Measurements from ENCODE around the gene CRACR2A. TPM values are rescaled to one million over a fixed set of nuclear protein-coding genes. Genes with fewer than 3 reads are reported as not detected.

CRACR2A gene
- total RNA-seq, 1 experiment from 2014 or later: not detected

DNA sequence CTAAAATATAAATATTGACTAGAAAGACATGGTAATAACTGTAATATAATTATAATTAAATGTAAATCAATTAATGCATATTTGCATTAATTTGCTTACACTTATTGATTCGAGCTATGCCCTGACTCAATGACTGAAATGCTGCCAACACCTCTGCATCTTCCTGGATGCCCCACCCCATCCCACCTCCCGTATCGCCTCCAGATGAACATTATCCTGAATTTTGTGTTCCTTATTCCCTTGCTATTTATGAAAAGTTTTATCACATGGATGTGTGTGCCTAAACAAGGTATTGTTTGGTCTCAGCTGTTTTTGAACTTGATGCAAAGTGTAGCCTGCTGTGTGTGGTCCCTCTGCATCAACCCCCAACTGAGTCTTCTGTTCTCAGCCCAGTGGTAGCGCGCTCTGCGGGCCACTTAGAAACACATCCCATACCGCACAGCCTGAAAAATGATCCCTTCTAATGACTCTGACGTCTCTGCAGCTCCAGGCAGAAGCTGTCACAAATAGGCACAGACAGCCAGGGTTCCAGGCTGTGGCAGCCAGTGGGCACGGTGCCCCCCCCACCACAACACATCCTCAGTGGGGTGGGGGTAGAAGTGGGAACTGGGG is 165.4 kb downstream of the CRACR2A start:
- Mint-ChIP-seq H3K36me3 (ENCODE audit: insufficient read depth, unreplicated experiment) (no peaks in the 10 kb centered on the region), H3K9me3 (ENCODE audit: unreplicated experiment) (no peaks in the 10 kb centered on the region)
- POLR2A ChIA-PET: no interaction called here

DNA sequence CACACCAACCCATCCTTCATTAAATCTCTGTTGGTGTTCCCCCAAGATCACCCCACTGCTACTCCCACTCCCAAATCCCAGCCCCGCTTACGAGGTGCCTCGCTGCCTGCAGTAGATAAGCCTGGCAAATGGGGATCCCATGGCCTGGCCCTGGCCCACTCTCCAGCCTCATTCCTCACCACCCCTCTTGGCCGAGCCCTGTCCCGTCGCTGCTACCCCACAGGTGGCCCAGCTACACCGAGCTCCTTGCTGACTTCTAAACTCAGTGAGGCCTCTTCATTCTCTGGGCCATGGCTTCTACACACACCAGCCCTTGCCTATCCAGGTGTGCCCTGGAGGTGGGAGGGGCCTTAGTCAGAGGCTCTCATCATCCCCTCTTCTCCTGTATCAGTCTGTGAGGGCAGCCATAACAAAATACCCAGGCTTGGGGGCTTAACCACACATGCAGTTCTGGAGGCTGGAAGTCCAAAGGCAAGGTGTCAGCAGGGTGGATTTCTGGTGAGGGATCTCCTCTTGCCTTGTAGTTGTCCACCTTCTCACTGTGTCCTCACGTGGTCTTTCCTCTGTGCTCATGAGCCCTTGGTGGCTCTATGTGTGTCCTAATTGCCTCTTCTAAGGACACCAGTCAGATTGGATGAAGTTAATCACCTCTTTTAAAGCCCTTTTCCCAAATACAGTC is 169.1 kb downstream of the CRACR2A start:
- no TSS peak for BruUV-seq (replicated peaks)
- TF ChIP-seq, protein P1, sequence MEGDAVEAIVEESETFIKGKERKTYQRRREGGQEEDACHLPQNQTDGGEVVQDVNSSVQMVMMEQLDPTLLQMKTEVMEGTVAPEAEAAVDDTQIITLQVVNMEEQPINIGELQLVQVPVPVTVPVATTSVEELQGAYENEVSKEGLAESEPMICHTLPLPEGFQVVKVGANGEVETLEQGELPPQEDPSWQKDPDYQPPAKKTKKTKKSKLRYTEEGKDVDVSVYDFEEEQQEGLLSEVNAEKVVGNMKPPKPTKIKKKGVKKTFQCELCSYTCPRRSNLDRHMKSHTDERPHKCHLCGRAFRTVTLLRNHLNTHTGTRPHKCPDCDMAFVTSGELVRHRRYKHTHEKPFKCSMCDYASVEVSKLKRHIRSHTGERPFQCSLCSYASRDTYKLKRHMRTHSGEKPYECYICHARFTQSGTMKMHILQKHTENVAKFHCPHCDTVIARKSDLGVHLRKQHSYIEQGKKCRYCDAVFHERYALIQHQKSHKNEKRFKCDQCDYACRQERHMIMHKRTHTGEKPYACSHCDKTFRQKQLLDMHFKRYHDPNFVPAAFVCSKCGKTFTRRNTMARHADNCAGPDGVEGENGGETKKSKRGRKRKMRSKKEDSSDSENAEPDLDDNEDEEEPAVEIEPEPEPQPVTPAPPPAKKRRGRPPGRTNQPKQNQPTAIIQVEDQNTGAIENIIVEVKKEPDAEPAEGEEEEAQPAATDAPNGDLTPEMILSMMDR (IDR thresholded peaks at IDR 0.05; ENCODE audit: unreplicated experiment): no peak
- CTCF ChIA-PET: no interaction called here
- no peaks in the 10 kb centered on the region for H3K4me1 Mint-ChIP-seq (ENCODE audit: insufficient read depth, unreplicated experiment)
- H3K27me3 Mint-ChIP-seq (ENCODE audit: insufficient read depth, unreplicated experiment): peaks cover 6% of the 10 kb centered on the region
- H3K27ac Mint-ChIP-seq (ENCODE audit: low read depth, unreplicated experiment): no peak overlapping the region
- H3K4me3 Mint-ChIP-seq (ENCODE audit: unreplicated experiment): no peak overlapping the region
- H3K9me3 Mint-ChIP-seq (ENCODE audit: unreplicated experiment): no peaks in the 10 kb centered on the region
- H3K36me3 Mint-ChIP-seq (ENCODE audit: insufficient read depth, unreplicated experiment): no peaks in the 10 kb centered on the region
- no peak for DNase-seq (ENCODE audit: unreplicated experiment)
- intact Hi-C loops (cut with micrococcal nuclease): no loop called here
- POLR2A ChIA-PET: no interaction called here

More for the DNA sequence above, 165.4 kb downstream of the CRACR2A start:
- no peaks in the 10 kb centered on the region for H3K27me3 Mint-ChIP-seq (ENCODE audit: insufficient read depth, unreplicated experiment)
- BruUV-seq (replicated peaks): no TSS peak
- no peak for DNase-seq (ENCODE audit: unreplicated experiment)
- H3K27ac Mint-ChIP-seq (ENCODE audit: low read depth, unreplicated experiment): no peak overlapping the region
- TF ChIP-seq, protein P1 (IDR thresholded peaks at IDR 0.05; ENCODE audit: unreplicated experiment): no peak
- intact Hi-C loops (cut with micrococcal nuclease): no loop called here
- no peaks in the 10 kb centered on the region for H3K4me1 Mint-ChIP-seq (ENCODE audit: insufficient read depth, unreplicated experiment)
- CTCF ChIA-PET: no interaction called here
- no peak overlapping the region for H3K4me3 Mint-ChIP-seq (ENCODE audit: unreplicated experiment)

DNA sequence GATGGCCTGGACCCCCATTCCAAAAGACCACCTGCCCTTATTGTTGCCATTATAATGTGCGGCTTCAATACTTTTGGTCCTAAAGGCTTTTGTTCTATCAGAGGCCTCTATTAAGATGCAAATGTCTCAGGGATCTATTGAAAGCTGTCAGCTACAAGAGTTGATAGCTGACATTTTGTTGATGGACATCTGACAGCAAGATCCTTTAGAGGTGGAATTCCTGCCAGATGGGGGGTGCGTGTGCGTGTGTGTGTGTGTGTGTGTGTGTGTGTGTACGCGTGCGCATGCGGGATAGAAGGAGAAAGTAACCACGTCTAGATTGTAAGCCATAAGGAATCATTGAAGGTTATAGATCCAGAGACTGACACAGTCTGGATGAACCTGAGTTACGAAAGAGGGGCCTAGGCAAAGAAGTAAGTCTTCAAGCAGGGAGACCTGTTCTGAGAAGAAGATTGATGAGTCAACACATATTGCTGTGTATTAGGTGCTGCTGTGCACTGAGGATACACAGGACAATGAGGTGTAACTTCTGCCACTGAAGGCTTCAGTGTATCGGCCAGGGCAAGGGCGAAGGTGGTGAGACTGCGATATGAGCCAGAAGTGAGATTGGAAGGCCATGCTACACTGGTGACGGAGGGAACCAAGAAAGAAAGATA is 172.7 kb downstream of the CRACR2A start:
- DNase-seq (ENCODE audit: unreplicated experiment): no peak
- ChIA-PET POLR2A (no interaction called here), CTCF (interaction anchor here (0.5 kb wide), 1 partner anchor 696 kb away, joined by 3 read pairs; no protein-coding TSS in a partner anchor)
- intact Hi-C loops (cut with micrococcal nuclease): no loop called here
- TF ChIP-seq, protein P1 (IDR thresholded peaks at IDR 0.05; ENCODE audit: unreplicated experiment): no peak
- no peak overlapping the region for H3K27ac Mint-ChIP-seq (ENCODE audit: low read depth, unreplicated experiment)
- no peaks in the 10 kb centered on the region for H3K36me3 Mint-ChIP-seq (ENCODE audit: insufficient read depth, unreplicated experiment)
- peaks cover 11% of the 10 kb centered on the region for H3K27me3 Mint-ChIP-seq (ENCODE audit: insufficient read depth, unreplicated experiment)
- no peaks in the 10 kb centered on the region for H3K9me3 Mint-ChIP-seq (ENCODE audit: unreplicated experiment)
- H3K4me1 Mint-ChIP-seq (ENCODE audit: insufficient read depth, unreplicated experiment): no peaks in the 10 kb centered on the region
- H3K4me3 Mint-ChIP-seq (ENCODE audit: unreplicated experiment): no peak overlapping the region
- no TSS peak for BruUV-seq (replicated peaks)

DNA sequence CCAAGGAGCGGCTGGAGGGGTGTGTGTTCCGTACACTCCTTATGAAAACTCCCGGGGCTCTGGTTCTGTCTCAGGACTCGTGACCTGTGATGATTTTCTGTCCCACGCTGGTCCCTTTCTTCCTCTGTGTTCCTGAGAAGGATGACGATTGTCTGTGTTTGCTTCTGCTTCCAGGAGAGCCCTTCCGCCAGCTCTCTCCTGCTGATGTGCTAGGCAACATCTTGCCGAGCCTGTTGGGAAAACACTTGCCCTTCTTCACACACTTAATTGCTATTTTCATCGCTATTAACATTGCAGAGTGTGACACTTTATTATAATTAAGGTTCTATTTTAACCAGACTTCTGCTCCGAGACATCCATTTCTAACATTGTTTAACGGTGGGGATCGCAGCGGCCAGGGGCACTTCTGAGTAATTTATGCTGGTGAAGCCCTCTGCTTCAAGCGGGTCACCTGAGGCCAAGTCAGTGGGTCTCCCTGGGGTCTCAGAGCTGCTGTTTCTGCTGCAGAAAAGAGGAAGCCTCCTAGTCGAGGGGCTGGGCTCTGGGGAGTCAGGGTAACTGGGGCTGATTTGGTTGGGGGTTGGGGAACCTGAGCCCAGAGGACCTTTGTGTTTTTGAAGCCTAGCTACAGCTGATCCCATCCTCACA is 173.3 kb downstream of the CRACR2A start:
- Mint-ChIP-seq H3K4me1 (ENCODE audit: insufficient read depth, unreplicated experiment) (no peaks in the 10 kb centered on the region), H3K9me3 (ENCODE audit: unreplicated experiment) (no peaks in the 10 kb centered on the region), H3K4me3 (ENCODE audit: unreplicated experiment) (no peak overlapping the region), H3K36me3 (ENCODE audit: insufficient read depth, unreplicated experiment) (no peaks in the 10 kb centered on the region), H3K27me3 (ENCODE audit: insufficient read depth, unreplicated experiment) (peaks cover 11% of the 10 kb centered on the region), H3K27ac (ENCODE audit: low read depth, unreplicated experiment) (no peak overlapping the region)
- BruUV-seq (replicated peaks): no TSS peak
- intact Hi-C loops (cut with micrococcal nuclease): no loop called here
- no peak for DNase-seq (ENCODE audit: unreplicated experiment)
- ChIA-PET POLR2A (no interaction called here), CTCF (no interaction called here)
- TF ChIP-seq, protein P1 (IDR thresholded peaks at IDR 0.05; ENCODE audit: unreplicated experiment): no peak

Data from MCF 10A (cell line).